Amygdala (tissue), 56 donors: ENCODE data around the gene PDE10A.

Experiments used
- DNase-seq, 56 donors: peaks; one replicate each; lab custom pipeline; 2025; lab: John Stamatoyannopoulos, UW

The PDE10A gene

DNA sequence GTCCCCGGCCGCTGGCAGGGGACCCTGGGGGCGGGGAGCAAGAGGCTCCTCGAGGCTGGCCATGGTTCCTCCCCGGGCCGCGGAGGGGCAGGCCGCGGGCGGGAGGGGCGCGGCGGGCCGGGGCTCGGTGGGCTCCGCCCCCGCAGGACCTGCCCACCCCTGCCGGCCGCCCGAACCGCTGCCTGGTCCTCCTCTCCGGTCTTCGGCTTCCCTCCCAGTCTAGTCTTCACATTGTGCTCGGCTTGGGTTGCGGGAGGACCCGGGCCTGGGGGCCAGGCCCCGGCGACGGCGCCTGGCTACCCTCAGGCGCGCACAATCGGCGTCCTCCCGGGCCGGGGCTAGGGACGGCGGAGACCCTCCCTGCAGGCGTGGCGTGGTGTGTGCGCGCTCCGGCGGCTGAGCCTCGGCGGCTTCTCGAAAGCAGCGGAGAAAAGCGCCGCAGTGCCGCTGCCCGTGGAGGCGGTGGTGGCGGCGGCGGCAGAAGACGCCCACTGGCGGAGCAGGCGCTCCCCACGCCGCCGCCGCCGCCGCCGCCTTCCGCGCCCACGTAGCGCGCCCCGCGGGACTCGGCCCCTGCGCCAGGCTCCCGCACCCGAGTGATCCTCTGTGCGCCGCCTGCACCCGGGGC lies at the start of gene PDE10A:
PDE10A (minus strand) TSS at position 493 of the 628 bp plus-strand sequence; CDS start at position 63, 430 bp downstream.
- DNase-seq, result peak in 16 of 56 donors; percentile 14 to 61 (median 42)

DNA sequence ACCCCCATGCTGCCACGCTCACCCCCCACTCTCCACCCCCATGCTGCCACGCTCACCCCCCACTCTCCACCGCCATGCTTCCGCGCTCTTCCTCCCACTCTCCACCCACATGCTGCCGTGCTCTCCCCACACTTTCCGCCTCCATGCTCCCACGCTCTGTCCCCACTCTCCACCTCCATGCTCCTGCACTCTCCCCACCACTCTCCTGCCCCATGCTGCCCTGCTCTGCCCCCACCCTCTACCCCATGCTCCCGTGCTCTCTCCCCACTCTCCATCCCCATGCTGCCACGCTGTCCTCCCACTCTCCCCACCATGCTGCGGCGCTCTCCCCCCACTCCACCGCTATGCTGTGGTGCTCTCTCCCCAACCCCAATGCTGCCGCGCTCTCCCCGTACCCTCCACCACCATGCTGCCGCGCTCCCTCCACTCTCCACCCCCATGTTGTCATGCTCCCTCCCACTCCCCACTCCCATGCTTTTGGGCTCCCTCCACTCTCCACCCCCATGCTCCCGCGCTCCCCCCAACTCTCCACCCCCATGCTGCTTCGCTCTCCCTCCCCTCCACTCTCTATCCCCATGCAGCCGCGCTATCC lies 46.0 kb upstream of the PDE10A start:
- DNase-seq, result no peak

DNA sequence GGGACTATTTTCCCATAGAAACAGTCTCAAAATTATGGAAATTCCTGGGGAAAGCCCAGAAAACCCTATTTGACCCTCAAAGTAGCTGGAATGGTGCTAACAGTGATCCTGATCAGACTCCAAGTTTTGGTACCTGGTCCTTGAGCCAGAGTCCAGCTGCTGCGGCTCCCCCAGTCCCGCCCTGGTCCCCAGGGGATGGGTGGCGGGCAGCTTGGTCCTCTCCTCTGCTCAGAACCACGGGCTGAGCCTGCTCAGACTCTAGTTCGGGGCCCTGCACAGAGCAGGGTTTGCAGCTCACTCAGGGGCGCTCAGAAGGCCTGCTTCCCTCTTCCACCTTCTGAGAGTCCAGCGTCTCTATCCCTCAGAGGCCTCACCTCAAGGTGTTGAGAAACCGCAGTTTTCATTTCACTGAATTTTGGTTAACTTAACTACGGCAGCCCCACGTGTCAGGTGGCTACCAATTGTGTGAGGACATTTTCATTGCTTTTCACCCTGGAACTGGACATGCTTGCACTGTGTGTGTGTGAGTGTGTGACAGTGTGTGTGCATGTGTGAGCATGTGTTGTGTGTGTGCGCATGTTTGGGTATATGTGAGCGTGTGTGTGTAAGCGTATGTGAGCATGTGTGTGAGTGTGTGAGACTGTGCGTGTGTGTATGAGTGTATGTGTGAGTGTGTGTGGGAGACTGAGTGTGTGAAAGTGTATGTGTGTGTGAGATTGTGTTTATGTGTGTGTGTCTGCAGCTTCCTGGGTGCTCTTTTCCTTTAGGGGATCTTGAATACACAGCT lies 44.2 kb upstream of the PDE10A start:
- no peak for DNase-seq

DNA sequence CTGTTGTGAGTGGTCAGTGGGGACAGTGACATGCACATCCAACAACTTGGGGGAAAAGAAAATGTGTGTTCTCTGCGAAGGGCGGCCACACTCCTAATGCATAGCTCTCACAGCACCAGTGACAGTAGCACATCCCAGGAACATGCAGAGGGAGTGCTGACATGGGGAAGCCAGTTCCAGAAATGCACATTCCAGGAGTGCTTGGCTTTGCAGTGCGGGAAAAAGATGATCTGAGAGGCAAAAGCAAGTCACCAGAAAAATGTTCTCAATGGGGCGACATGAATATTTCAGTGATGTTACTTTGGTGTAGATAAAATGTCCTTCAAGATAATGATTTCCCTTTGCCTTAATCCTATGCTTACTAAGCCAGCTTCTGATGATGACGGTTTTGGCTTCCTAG lies 42.9 kb upstream of the PDE10A start:
- no peak for DNase-seq

DNA sequence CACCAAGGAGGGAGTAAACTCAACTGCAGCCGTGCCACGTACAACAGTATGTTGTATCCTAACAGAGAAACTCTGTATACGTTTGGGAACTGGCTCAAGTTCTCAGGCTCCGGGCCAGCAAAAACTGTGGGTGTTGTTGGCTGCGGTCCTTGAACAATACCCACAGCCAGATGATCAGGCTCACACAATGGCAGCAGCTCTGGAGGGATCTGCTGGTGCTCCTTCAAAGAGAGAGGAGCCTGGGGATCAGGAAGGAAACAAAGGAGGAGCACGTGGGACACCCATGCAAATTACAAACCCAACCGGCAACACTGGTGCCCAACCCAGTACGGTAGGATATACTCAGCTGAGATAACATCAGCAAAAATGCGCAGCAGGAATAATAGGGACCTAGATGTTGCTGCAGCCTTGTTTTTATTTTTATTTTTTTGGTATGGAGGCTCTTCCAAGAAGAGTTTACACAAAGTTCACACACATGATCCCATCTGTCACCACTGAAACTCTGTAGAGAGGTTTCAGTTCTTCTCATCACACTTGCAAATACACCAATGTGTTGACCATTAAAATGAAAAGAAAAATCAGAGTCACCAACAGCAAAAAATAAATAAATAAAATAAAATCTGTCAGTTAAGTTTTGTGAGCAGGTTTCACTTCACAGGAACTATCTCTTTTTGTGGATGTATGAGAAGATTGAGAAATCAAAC lies 41.2 kb upstream of the PDE10A start:
- peak in 30 of 56 donors; percentile 4 to 84 (median 31) for DNase-seq

DNA sequence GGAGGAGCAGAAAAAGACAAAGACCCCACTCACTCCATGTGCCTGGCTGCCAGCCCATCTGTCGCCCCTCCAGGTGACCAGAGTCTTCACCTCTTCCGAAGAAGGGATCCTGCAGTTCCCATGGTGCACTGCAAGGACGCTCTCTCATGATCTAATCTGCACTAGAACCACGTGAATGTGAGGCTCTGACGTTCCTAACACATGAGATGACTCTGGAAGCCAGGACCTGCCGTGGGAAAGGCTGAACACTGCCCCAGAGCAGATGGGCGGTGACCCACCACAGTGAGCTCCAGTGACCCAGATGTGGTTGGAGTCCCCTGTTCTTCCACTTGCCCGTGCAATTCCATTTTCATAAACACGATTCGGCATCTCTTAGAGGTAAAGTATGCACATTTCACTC lies 39.6 kb upstream of the PDE10A start:
- no peak for DNase-seq

DNA sequence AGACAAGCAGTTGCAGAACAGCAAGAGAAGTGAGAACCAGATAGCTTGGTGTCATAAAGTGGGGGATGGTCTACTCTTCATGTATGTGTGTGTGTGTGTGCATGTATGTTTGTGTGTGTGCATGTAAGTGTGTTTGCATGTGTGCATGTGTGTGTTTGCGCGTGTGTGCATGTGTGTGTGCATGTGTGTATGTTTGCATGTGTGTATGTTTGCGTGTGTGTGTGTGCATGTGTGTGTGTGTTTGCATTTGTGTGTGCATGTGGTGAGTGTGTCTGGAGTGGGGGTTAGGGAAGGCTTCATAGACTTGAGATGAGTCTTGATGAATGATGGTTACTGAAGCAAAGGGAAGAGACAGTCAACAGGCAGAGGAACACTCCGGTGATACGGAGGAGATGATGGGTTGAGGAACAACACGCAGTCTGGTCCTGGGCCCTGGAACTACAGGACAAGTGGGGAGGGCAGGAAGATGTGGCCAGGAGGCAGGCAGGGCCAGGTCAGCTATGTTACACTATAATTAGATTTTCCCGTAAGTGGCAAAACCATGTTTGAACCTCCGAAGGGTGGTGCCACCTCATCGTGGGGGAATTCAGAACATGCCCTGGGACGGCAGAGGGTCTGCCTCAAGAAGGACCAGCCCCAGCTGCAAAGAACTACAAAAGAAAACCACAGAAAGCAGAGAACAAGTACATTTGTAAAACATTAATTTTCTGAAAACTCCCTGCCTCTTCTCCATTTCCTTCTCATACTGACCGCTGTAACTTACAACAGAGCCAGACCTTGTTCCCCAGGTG lies 38.7 kb upstream of the PDE10A start:
- no peak for DNase-seq

DNA sequence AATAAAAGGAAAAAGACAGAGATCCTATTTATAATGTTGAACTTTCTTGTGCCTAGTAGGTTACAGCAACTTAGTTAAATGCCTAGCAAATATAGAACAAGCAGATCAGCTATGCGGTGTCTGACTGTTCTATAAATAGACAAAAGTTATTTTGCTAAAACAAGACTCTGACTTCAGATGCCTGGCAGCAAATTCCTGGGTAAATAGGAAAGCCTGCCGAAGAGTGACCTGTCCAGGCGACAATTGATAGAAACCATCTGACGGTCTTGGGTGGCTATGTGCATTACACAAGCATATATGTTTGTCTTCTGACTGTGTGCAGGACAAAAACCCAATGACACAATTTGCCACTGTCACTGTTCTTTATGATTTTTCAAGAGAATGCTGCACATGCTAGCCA lies 38.0 kb upstream of the PDE10A start:
- no peak for DNase-seq

DNA sequence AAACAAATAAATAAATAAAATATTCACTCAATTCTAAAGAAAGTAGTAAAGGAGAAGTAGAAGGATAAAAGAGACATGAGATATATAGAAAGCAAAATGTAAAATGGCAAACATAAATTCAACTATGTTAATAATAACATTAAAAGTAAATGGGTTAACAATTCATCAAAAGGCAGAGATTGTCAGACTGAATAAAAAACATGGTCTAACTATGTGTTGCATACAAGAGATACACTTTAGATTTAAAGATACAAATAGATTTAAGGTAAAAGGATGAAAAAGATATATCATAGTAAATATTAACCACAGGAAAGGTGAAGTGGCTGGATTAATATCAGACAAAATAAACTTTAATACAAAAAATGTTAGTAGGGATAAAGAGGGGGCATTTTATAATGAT lies 35.8 kb upstream of the PDE10A start:
- DNase-seq, result no peak

DNA sequence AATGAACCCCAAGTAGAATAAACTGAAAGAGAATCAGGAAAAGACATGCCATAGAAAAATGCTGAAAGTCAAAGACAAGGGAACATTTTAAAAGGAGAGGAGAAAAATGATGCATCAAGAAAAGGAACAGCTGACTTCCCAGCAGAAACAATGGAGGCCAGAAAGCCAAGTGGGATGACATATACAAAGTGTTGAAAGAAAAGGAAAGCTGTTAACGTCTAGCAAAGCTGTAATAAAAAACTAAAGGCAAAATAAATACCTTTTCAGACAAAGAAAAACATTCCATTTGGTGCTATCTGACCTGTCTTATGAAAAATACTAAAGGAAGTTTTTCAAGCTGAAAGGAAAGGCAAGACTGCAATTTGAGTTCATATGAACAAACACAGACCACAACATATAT lies 34.1 kb upstream of the PDE10A start:
- no peak for DNase-seq

DNA sequence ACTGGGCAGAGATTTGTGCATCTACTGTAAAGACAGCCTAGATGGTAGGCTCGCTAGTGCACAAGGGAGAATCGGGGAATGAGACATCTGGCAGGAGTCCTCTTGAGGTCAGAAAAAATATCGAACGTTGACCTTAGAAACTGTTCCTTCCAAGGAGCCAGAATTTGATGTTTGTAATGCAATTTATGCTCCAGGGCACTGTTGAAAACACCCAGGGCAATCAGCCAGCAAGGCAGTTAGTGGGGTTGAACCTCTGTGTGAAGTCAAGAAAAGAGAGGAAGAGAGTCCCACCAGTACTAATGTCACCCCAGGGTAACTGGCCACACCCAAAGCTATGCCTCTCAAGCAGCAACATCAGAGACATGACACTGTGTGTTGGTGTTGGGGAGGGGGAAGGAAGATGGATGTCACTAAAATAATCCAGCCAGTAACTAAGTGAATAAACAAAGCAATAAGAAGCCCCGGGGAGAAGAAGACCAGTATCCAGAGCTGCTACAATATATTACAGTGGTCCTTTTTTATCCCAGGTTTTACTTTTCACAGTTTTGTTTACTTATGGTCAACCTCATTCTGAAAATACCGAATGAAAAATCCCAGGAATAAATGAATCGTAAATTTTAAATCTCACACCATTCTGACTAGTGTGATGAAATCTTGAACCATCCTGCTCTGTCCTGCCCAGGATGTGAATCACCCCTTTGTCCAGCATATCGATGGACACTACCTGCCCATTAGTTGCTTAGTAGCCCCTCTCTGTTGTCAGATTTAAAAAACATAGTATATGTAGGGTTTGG lies 32.9 kb upstream of the PDE10A start:
- no peak for DNase-seq

DNA sequence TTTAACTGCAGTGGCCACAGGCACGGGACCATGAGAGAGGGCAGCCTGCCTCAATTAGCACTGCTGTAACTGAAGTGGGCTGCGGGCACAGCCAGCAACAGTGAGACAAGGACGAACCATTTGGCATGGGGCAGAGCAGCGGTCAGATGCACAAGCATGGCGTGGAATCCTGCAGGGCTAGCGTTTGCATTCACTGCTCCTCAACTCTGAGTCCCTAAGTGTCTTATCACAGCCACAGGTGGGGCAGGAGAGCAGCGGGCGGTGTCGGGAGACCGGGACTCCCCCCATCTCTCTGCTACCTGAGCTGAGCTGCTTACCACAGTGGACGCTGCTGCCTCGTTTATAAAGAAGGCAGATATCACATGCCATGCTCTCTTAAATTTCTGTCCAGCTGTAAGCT lies 31.3 kb upstream of the PDE10A start:
- DNase-seq, result no peak

DNA sequence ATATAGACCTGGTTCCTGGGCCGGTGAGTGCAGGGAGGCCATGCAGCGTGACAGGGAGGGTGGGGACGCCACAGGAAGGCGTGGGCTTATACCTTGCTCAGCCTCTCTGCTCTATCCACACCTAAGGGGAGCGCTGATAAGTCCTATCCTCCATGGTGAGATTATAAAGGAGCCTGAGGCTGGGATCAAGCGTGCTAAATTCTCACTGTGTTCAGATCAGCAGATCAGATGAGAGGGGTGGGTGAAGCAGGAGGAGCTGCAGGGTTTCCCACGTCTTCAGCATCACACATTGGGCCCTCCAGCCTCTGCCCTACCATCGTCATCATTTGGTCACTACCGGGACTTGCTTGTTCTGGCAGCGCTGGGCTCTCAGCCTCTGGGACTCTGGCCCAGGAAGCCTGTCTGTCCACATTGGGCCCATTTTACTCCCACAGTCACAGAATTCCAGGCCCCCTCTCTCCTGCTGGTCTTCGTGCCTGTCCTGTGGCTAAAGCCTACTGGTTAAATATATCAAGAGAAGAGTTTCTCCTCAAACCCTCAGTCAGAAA lies 29.1 kb upstream of the PDE10A start:
- DNase-seq, result no peak

DNA sequence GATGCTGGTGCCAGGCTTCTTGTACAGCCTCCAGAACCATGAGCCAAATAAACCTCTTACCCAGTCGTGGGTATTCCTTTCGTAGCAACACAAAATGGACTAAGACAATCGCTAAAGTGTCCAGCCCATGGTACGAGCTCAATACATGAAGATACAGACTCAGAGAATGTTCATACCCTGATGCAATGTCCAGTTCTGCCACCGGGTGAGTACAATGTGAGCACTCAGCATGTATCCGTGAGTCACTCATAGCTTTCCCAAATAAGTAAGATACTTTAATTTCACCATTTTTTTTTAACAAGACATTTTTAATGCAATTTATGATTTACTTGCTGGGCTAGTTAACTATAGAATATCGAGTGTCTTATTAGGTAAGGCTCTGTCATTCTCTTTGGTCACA lies 26.7 kb upstream of the PDE10A start:
- no peak for DNase-seq

DNA sequence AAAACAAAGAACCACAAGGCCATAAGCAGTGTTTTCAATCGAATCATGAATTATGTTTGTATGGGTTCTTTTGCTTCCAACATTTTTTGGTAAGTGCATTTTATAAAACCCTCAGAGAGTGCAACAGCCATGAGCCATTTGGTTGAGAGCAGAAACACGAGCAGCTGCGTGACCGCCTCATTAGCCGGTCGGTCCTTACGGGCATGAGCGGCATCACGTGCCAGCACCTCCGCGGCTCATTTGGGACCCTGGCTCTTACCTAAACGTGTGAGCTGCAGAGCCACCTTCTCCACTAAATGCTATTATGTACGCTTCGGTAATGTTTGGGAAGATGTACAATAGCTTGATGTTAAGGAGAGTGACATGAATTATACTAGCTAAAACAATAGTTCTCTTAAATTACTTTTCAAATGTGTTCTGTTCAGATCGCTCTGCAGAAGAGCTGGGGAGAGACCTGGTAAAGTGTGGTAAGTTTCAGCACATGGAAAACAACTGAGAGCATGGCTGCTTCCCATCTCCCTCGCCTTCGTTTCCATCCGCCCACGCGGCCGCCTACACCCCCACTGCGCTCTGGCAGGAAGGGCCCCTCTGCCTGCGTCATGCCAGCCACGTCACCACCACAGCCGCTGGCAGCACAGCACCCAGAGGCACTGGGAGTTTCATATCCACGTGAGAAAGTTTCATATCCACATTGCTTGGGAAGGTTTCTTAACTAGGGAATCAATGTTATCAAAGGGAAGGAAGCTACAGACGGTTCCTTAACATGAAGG lies 23.7 kb upstream of the PDE10A start:
- DNase-seq, result no peak

DNA sequence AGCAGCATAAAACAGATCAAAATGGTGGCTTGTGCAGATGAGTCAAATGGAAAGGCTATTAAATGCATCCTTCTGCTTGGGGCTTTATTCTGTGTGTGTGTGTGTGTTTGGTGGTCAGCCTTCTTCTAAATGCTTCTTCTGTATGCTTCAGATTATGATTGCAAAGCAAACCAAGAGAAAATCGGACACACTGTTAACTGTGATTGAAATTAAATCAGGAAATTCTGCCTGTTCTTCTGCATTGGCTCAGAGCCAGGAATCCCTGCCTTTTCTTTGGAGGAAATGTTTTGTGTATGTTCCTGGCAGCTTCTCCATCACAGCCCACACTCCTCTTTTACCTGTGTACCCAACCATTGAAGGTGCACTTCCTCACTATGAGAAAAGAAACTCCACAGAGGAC lies 22.3 kb upstream of the PDE10A start:
- DNase-seq, result no peak

DNA sequence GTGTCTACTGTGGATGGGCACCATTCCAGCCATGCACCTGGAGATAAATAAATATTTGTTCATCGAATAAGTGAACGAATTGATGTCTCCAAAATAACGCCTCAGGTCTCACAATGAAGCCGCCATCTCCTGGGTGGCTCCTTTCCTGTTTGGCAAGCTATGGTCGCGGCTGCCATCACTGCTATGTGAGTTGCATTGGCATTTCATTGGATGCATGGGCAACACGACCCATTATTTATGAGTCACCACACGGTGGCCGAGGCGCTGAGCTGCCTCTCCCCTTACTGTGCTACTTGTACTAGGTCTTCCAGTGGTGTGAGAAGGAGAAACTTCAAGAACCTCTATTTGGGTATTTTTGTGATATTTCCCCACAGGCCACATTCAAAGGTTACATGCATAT lies 21.3 kb upstream of the PDE10A start:
- DNase-seq, result no peak

DNA sequence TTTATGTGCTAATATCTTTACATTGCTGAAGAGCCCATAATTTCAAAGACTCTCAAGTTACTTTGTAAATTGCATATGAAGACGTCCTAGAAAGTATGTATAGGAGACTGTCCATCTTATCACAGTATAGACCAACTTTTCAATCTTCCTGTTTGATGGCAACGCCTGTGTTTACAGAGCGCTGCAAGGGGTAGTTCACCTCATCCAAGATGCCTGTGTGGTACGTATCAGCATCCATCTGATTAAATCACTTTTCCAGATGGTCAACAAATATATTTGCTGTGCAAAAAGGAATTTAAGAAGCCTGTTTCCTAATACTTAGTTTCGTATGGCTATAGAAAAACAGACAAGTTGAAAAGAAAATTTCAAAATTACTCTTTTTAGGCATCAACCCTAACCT lies 17.9 kb upstream of the PDE10A start:
- DNase-seq, result no peak

DNA sequence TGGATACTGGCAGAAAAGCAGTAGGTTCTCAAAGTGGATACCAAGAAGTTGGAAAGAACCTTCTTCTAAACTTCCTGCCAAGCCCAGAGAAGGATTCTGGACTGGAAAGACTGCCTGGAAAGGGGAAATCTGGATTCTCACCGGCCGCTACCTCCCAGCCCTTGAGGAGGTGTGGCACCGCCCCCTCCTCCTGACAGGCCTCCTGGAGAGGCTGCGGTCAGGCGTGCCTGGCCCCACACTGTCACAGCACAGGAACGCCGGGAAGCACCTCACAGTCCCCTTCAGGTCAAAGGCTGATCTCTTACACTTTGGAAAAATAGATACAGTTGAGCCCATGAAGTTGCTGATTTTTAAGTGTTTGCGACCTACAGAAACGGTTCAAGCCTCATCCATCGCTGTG lies 16.3 kb upstream of the PDE10A start:
- no peak for DNase-seq
